Activated CD8-positive, alpha-beta T cell treated with anti-CD3 and anti-CD28 coated beads for 36 hours (primary cell): ENCODE results near the gene KDM1A. TPM values are rescaled to one million over a fixed set of nuclear protein-coding genes. Genes with fewer than 3 reads are reported as not detected.

Experiments
- ATAC-seq: fragments of 200-7000 bp; cut with Tn5 transposase; one replicate; pipeline ENCODE4 v1.10.0; 2021; ENCODE audit warnings: mild to moderate bottlenecking, moderate library complexity
- CTCF ChIA-PET: fragments of 350-600 bp; sonication (Branson Sonifier 250); formaldehyde crosslinking; loops from one replicate; lab custom pipeline; 2021; ENCODE audit warnings: antibody characterized with exemption; lab: Charles Lee
- POLR2A ChIA-PET: fragments of 350-600 bp; sonication (Branson Sonifier 250); formaldehyde crosslinking; loops from one replicate; lab custom pipeline; 2021; ENCODE audit warnings: antibody characterized with exemption; lab: Charles Lee
- DNase-seq: peaks from one replicate; pipeline ENCODE4 v3.0.0-alpha.2; 2020
- H3K27ac Mint-ChIP-seq: one replicate; pipeline ENCODE4 v1.8.0; 2021; ENCODE audit warnings: mild to moderate bottlenecking, mixed read lengths
- H3K27me3 Mint-ChIP-seq: one replicate; pipeline ENCODE4 v1.8.0; 2021; ENCODE audit warnings: mixed read lengths
- H3K36me3 Mint-ChIP-seq: one replicate; pipeline ENCODE4 v1.8.0; 2021; ENCODE audit warnings: low read depth, mixed read lengths
- H3K4me1 Mint-ChIP-seq: one replicate; pipeline ENCODE4 v1.8.0; 2021; ENCODE audit warnings: low read depth, mixed read lengths
- H3K4me3 Mint-ChIP-seq: one replicate; pipeline ENCODE4 v1.8.0; 2021; ENCODE audit warnings: mild to moderate bottlenecking, moderate library complexity, mixed read lengths
- H3K9me3 Mint-ChIP-seq: one replicate; pipeline ENCODE4 v1.8.0; 2021; ENCODE audit warnings: mixed read lengths
- intact Hi-C: fragments of 100-400 bp; cut with micrococcal nuclease; formaldehyde crosslinking; loops from one replicate; pipeline ENCODE4 v1.10.0; 2022
- total RNA-seq, 2 experiments: library from RNA; stranded (reverse); gene quantifications; one replicate each; pipeline ENCODE4 v1.2.3, GENCODE V29; 2021
- TF ChIP-seq, protein P1 (sequence below): fragments of 200-600 bp; IDR thresholded peaks from one replicate; pipeline ENCODE4 v1.8.0; 2022; ENCODE audit warnings: antibody characterized with exemption, mild to moderate bottlenecking

The KDM1A gene
- total RNA-seq, 2 experiments from 2014 or later = 75.2 to 77.7 TPM

DNA sequence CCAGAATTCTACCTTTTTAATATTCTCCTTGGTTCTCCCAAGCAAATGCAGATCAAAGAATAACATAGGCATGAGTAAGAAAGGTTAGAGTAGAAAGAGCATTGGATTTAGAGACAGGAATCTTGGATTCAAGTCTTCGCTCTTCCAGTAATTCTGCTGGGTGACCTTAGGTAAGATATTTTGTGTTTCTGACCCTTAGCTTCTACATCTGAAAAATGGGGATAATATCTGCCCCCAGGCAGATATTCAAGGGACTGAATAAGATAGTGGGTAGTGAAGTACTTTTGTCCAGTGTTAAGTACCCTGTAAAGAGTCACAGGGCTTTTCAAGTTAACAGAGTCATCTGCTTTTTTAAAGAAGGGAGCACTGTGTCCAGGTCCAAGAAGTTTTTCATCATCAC lies 70.8 kb downstream of the KDM1A start:
- Mint-ChIP-seq H3K27ac (no peak overlapping the region), H3K27me3 (no peaks in the 10 kb centered on the region), H3K36me3 (peaks cover 16% of the 10 kb centered on the region), H3K4me1 (no peaks in the 10 kb centered on the region), H3K9me3 (no peaks in the 10 kb centered on the region), H3K4me3 (no peak overlapping the region)
- intact Hi-C loops = no loop called here
- DNase-seq (no peak), ATAC-seq (no peak)
- ChIA-PET POLR2A (no interaction called here), CTCF (interaction anchor here (0.9 to 2.6 kb wide), 2 partner anchors 8 to 94 kb away, joined by 3 to 18 read pairs; no protein-coding TSS in a partner anchor)
- TF ChIP-seq, protein P1, sequence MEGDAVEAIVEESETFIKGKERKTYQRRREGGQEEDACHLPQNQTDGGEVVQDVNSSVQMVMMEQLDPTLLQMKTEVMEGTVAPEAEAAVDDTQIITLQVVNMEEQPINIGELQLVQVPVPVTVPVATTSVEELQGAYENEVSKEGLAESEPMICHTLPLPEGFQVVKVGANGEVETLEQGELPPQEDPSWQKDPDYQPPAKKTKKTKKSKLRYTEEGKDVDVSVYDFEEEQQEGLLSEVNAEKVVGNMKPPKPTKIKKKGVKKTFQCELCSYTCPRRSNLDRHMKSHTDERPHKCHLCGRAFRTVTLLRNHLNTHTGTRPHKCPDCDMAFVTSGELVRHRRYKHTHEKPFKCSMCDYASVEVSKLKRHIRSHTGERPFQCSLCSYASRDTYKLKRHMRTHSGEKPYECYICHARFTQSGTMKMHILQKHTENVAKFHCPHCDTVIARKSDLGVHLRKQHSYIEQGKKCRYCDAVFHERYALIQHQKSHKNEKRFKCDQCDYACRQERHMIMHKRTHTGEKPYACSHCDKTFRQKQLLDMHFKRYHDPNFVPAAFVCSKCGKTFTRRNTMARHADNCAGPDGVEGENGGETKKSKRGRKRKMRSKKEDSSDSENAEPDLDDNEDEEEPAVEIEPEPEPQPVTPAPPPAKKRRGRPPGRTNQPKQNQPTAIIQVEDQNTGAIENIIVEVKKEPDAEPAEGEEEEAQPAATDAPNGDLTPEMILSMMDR = no peak

DNA sequence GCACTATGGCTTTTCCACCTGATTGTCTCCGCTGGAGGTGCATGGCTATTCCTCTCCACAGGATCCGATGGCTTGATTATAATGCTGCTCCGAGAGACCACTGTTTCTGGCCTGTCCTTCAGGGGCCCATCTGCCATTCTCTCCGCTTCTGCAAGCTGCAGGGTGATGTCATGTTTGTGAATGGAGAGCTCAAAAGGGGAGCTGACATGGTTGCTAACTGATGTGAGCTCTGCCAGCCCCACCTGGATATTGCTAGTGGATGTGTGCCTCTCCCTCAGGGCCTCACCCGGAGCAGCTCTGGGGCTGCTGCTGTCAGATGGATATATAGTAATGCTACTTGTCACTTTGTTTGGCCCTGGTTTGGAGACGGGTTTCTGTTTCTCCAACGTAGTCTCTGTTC lies 72.3 kb downstream of the KDM1A start:
- Mint-ChIP-seq H3K4me3 (no peak overlapping the region), H3K4me1 (no peaks in the 10 kb centered on the region), H3K9me3 (no peaks in the 10 kb centered on the region), H3K27me3 (no peaks in the 10 kb centered on the region), H3K36me3 (peaks cover 15% of the 10 kb centered on the region), H3K27ac (no peak overlapping the region)
- intact Hi-C loops = no loop called here
- CTCF ChIA-PET = interaction anchor here (13.3 kb wide), 1 partner anchor 89 kb away, joined by 748 read pairs; no protein-coding TSS in a partner anchor
- TF ChIP-seq, protein P1 = no peak
- DNase-seq (no peak), ATAC-seq (no peak)
- POLR2A ChIA-PET = interaction anchor here (1.0 kb wide), 1 partner anchor 89 kb away, joined by 3 read pairs; no protein-coding TSS in a partner anchor

DNA sequence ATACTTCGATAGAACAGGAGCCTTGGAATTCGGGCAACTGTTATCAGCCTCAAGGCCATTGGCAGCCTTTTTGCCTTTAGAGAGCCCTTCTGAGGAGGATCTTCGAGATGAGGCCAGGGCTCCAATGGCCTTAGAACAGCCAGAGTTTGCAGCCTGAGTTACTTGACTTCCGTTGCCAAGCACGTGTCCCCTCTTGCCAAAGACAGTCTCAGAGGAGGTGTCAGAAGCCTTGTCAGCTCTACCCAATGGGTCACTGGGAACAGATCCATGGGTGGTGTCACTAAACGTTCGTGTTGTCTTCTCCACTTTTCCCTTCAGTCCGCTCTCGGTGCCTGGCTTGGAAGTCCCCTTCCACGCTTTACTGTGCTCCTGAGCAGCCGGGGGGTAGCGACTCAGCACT lies 73.2 kb downstream of the KDM1A start:
- peaks cover 10% of the 10 kb centered on the region for H3K36me3 Mint-ChIP-seq
- intact Hi-C loops = no loop called here
- H3K27ac Mint-ChIP-seq = no peak overlapping the region
- H3K9me3 Mint-ChIP-seq = no peaks in the 10 kb centered on the region
- POLR2A ChIA-PET = interaction anchor here (0.8 to 1.0 kb wide), 3 partner anchors 88 to 99 kb away, joined by 3 read pairs; no protein-coding TSS in a partner anchor
- no peaks in the 10 kb centered on the region for H3K4me1 Mint-ChIP-seq
- H3K4me3 Mint-ChIP-seq = no peak overlapping the region
- ATAC-seq (no peak), DNase-seq (no peak)
- H3K27me3 Mint-ChIP-seq = no peaks in the 10 kb centered on the region
- TF ChIP-seq, protein P1 = no peak
- CTCF ChIA-PET = interaction anchor here (13.3 kb wide), 1 partner anchor 88 kb away, joined by 748 read pairs; no protein-coding TSS in a partner anchor

DNA sequence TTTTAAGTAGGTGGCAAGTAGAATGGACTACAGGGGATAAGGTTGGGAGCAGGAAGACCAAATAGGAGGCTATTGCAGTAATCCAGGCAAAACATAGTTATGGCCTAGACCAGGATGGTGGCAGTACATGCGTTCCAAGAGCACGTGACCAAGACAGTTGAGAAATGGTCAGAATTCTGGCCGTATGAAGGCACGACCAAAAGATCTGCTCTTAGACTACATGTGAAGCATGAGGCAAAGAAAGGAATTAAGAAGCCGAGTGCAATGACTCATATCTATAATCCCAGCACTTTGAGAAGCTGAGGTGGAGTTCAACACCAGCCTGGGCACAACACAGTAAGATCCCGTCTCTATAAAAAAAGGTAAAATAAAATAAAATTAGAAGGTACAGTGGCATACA lies 78.0 kb downstream of the KDM1A start:
- no peak overlapping the region for H3K27ac Mint-ChIP-seq
- intact Hi-C loops = no loop called here
- H3K36me3 Mint-ChIP-seq = peaks cover 5% of the 10 kb centered on the region
- peaks cover 32% of the 10 kb centered on the region for H3K4me1 Mint-ChIP-seq
- ATAC-seq (no peak), DNase-seq (no peak)
- H3K27me3 Mint-ChIP-seq = no peaks in the 10 kb centered on the region
- H3K4me3 Mint-ChIP-seq = no peak overlapping the region
- CTCF ChIA-PET = interaction anchor here (1.2 to 13.3 kb wide), 5 partner anchors 14 to 99 kb away, joined by 3 to 748 read pairs (median 11); no protein-coding TSS in a partner anchor
- POLR2A ChIA-PET = no interaction called here
- H3K9me3 Mint-ChIP-seq = no peaks in the 10 kb centered on the region
- TF ChIP-seq, protein P1 = no peak

DNA sequence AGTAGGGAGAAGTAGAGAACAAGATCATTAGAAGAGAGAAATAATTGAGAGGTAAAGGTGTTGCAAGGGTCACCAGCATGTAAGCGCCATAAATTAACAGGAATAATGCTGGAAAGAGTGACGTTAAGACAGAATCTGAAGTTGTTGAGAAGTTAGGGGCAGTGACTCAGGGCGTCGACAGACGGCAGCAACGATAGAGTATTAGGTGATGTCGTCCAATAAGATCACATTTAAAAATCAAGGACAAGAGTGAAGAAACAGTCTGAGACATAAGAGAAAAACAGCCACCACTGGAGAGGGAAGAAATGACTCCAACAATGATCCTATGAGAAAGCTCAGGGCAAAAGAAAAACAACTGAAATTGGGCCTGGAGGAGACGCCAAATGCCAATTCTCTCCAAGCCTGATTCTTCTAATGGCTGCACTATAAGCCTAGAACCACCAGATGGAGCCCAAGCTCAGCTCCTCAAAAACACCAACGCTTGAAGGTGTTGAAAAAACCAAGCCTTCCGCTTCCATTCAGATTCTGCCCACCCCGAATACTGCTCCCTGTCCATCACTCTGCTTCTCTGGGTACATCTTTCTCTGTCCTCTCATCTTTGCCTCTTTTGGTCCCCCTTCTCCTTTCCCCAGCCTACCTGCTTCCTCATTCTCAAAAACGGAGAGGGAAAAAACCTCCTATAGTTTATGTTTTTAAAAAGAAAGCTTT lies 79.3 kb downstream of the KDM1A start:
- Mint-ChIP-seq H3K4me1 (peaks cover 42% of the 10 kb centered on the region), H3K4me3 (peak overlapping the region; percentile 1), H3K27ac (peak overlapping the region; percentile 17), H3K27me3 (no peaks in the 10 kb centered on the region), H3K36me3 (peaks cover 5% of the 10 kb centered on the region), H3K9me3 (no peaks in the 10 kb centered on the region)
- ChIA-PET CTCF (interaction anchor here (0.6 to 13.3 kb wide), 35 partner anchors 8 to 203 kb away, joined by 3 to 748 read pairs (median 4); partner anchors contain the start of gene LUZP1), POLR2A (interaction anchor here (0.9 to 3.0 kb wide), 8 partner anchors 11 to 85 kb away, joined by 3 to 24 read pairs (median 6); partner anchors contain the start of gene LUZP1)
- TF ChIP-seq, protein P1 = peak; percentile 93
- DNase-seq = peak; percentile 76
- intact Hi-C loops = loop anchor here (1.0 kb wide), 1 partner anchor 86 kb away; no protein-coding TSS in a partner anchor
- ATAC-seq = peak; percentile 51
